ENCODE data around the gene PCBD2.
"Not testable (repeated sequence)": the region's sequence is repeated elsewhere in the genome, so short reads cannot be mapped to it uniquely, and the experiment has no call there.

PCBD2 gene

DNA sequence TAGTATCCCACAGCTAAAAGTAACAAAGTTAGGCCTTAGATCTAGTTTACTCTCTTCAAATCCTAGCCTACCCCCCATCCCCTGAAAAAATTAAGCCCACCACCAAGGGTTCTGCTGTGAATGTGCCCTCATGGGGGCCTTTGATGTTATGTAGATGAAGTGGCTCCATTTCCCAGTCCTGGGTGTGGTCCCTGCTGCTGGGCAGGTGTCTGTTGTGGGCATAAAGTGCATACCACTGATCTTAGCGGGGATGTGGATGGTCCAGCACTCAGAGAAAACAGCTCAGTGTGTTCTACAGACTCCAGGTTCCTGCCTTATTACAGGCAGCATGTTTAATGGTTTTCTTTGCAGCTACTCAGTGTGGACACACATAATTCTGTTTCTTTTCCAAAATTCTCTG, 1.9 kb downstream of the PCBD2 start:
- DNase-seq = no peak

- DNase-seq = not testable (repeated sequence)
These were observed 5.8 kb downstream of the PCBD2 start for GRCh38 chr5:134910752-134911151.

GRCh38 chr5:134911285-134912206, 6.6 kb downstream of the PCBD2 start:
- DNase-seq = peak in 3 of 14 donors; percentile 5 to 15 (median 9)

- DNase-seq = no peak
These were observed 8.3 kb downstream of the PCBD2 start for GRCh38 chr5:134913254-134913653.

GRCh38 chr5:134913795-134914194, 8.9 kb downstream of the PCBD2 start:
- DNase-seq = no peak

- no peak for DNase-seq
These were observed 12.3 kb downstream of the PCBD2 start for GRCh38 chr5:134917070-134917815.

DNA sequence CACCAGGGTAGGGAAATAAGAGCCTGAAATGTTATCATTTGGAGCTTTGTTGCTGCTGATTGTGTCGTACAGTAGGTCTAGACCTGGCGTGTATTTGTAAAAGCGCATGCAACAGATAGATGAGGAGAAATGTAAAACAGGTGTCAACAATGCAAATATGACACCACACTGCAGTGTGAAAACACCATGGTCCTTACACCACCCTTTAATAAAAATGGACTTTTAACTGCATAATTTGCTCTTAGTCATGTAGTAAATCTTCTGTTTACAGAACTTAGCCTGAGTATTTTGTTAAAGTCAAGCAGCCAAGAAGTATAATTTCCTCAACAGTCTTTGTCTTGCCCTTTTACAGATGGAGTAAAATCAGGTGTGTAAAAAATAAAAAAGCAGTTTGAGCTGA, 13.9 kb downstream of the PCBD2 start:
- DNase-seq = no peak

GRCh38 chr5:134920848-134921575, 16.1 kb downstream of the PCBD2 start:
- DNase-seq = no peak

GRCh38 chr5:134932508-134932907, 27.6 kb downstream of the PCBD2 start:
- no peak for DNase-seq

- DNase-seq = no peak
These were observed 29.3 kb downstream of the PCBD2 start for GRCh38 chr5:134934202-134934601.

DNA sequence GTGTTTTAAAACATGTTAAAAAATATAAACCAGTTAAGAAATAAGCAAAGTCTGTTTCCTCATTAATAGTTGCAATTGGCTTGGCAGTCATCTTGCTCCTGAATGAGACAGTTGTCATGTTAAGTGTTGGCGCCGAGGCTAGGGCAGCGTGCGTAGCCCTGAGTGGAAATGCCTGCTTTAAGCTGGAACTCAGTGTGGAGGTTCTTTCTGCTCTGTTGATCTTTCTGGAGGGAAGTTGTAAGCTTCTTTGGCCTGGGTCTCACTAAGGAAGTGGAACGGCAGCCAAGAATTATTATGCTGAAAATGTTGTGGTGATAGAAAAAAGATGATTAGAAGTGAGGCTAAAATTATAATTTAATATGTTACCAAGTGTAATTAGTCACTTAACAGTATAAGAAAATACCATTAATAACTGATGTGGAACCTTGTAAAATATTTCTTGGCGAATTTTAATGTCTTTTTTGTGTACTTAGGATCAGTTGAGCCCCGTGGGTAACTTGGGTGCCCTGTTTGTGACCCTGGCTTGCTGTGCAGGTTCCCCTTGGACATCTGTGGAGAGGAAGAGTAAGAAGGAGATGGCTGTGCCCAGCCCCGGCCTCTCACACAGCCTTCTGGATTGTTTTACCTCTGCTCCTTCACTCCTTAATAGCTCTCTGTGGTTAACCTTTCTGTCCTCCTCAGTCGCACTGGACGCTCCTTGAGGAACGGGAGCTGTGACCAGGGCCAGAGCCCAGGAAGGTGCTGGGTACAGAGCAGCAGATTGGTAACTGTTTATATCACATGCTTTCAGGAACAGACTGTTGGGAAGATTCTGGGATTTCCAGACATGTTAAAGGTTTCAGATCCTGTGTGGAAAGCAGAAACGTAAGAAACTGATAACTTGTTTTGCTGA, 31.0 kb downstream of the PCBD2 start:
- no peak for DNase-seq

DNA sequence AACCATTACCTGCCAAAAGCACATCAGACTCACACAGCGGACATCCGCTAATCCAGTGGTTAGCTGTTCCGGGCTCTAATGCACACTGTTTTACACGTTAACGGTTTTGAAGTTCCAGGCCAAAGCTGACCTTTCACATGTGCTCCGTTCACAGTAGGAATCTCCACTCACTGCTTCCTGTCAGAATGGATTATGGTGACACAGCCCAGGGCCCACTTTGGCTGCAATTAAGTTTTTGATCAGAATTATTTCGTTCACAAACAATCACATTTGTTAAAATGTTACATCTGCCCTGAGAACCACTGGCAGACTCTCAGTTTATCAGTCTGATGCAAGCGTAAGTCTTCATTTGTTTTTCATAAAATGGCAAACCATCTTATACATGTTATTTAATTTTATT, 32.6 kb downstream of the PCBD2 start:
- DNase-seq = no peak

GRCh38 chr5:134938030-134938429, 33.1 kb downstream of the PCBD2 start:
- peak in 1 of 14 donors; percentile 10 for DNase-seq

DNA sequence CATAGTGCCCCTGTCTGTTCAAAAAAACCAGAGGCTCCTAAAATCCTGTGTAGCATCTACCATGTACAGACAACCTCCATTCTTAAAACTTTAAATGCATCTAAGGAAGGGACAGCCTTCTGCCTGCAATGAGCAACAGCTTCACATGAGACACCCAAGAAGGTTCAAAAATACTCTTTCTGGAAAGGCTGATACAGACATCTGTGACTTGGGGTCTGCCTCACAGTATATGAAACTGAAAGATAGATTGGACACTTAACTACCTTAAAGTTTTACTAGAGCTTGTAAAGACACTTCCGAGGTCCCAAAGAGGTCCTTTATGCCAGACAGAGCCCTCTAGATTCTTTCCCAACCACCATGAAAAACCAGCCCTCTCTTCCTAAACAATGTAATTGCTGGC, 34.6 kb downstream of the PCBD2 start:
- no peak for DNase-seq

- DNase-seq = no peak
These were observed 38.6 kb downstream of the PCBD2 start for GRCh38 chr5:134943547-134943946.

GRCh38 chr5:134944630-134945029, 39.7 kb downstream of the PCBD2 start:
- no peak for DNase-seq

GRCh38 chr5:134945041-134945440, 40.1 kb downstream of the PCBD2 start:
- no peak for DNase-seq

- DNase-seq = no peak
These were observed 44.0 kb downstream of the PCBD2 start for GRCh38 chr5:134948911-134949310.

GRCh38 chr5:134949316-134949715, 44.4 kb downstream of the PCBD2 start:
- DNase-seq = no peak

- no peak for DNase-seq
These were observed 53.1 kb downstream of the PCBD2 start for GRCh38 chr5:134957920-134958608.

DNA sequence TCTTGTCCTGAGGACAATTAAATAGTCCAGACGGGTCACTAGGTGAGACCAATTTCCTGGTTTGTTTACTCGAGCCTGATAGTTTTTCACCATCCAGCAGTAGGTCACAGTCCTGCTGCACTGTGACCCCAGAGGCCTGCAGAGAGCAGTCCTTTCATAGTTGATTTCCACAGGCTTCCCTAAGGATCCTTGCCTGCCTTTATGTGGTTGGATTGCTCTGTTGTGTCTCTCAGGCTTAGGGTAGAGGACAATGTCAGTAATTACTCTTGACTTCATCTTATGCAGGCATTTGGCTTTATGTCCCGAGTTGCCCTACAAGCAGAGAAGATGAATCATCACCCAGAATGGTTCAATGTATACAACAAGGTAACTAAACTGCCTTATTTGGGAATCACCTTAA, 53.8 kb downstream of the PCBD2 start:
- DNase-seq = no peak

Data from C1 segment of cervical spinal cord (tissue), 14 donors.